Prostate gland (tissue), 2 donors: Measurements from ENCODE around the gene NTNG1. TPM values are rescaled to one million over a fixed set of nuclear protein-coding genes. Genes with fewer than 3 reads are reported as not detected.

Experiments
- DNase-seq: peaks from one replicate; pipeline ENCODE4 v3.0.0-alpha.2; 2019; ENCODE audit warnings: low spot score
- H3K27ac ChIP-seq, 2 donors: fragments of 200-600 bp; sonication (generic); 2 replicates each; pipeline ENCODE4 v1.5.1; 2017 to 2019
- H3K27me3 ChIP-seq: fragments of 200-600 bp; sonication (generic); replicated peaks from 2 replicates; pipeline ENCODE4 v1.5.1; 2019; ENCODE audit not compliant: insufficient read depth
- H3K36me3 ChIP-seq, 2 donors: fragments of 200-600 bp; sonication (generic); 1 replicate in 1 of 2; 2 replicates in 1 of 2; pipeline versions ENCODE4 v1.5.1 to v1.8.1; 2017 to 2019
- H3K4me1 ChIP-seq: fragments of 200-600 bp; sonication (generic); replicated peaks from 2 replicates; pipeline ENCODE4 v1.5.1; 2019
- H3K4me3 ChIP-seq, 2 donors: fragments of 200-600 bp; sonication (generic); 2 replicates each; pipeline ENCODE4 v1.5.1; 2017 to 2019
- H3K9me3 ChIP-seq: fragments of 200-600 bp; sonication (generic); 2 replicates; pipeline ENCODE4 v1.5.1; 2017
- POLR2A ChIP-seq: fragments of 450-650 bp; IDR thresholded peaks from one replicate; pipeline ENCODE4 v1.6.1; 2016; ENCODE audit warnings: antibody characterized with exemption, mild to moderate bottlenecking
- POLR2AphosphoS5 ChIP-seq: sonication (generic); formaldehyde crosslinking; IDR thresholded peaks from one replicate; pipeline ENCODE4 v1.6.1; 2017; ENCODE audit warnings: antibody characterized with exemption
- WGBS: methylation state at CpG from one replicate; pipeline ENCODE4 v1.1.5; 2018; 5-methylcytosine and 5-hydroxymethylcytosine counted together
- intact Hi-C: fragments of 100-400 bp; cut with DNase I; formaldehyde crosslinking; loops from one replicate; pipeline ENCODE4 v1.14.2; 2022
- total RNA-seq, 2 donors: library from RNA; depleted of rRNA; stranded (reverse); fragments of >200 nt; gene quantifications; one replicate each; pipeline ENCODE4 v1.1.0, GENCODE V29; 2016
- TF ChIP-seq, protein P1 (sequence below), 4 experiments: fragments of 200-600 bp in 2 of 4; fragments of 450-650 bp in 2 of 4; sonication (generic) in 2 of 4; IDR thresholded peaks; 1 replicate in 3 of 4; 2 replicates in 1 of 4; pipeline ENCODE4 v1.5.1; 2016 to 2019; ENCODE audit warnings: antibody characterized with exemption in 4 of 4, mild to moderate bottlenecking in 2 of 4, moderate library complexity in 2 of 4

NTNG1 gene
- total RNA-seq, 2 donors from 2014 or later: 2.6 to 5.1 TPM

DNA sequence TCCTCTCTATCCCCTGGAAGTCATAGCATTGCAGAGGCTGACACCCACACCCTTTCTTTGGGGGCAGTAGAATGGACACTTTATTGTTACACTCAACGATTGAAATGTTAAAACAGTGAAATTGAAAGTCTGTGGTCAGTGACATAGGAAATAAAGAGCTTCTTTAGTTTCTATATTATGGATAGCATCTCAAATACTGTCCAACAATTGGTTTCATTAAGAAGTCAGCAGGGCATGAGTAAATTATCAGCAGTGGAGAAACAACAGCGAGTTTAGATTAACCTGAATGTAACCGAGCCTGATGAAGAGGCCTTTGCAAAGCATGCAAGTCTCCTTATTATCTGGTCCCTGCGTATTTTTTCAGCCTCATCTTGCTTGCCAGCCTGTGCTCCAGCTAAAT is 350.7 kb downstream of the NTNG1 start:
- no peaks in the 10 kb centered on the region for H3K9me3 ChIP-seq
- no peak overlapping the region for H3K4me3 ChIP-seq
- DNase-seq: no peak
- no peak overlapping the region for H3K27ac ChIP-seq
- intact Hi-C loops: no loop called here
- no peaks in the 10 kb centered on the region for H3K36me3 ChIP-seq
- TF ChIP-seq POLR2AphosphoS5 (no peak), POLR2A (no peak)
- TF ChIP-seq, protein P1, sequence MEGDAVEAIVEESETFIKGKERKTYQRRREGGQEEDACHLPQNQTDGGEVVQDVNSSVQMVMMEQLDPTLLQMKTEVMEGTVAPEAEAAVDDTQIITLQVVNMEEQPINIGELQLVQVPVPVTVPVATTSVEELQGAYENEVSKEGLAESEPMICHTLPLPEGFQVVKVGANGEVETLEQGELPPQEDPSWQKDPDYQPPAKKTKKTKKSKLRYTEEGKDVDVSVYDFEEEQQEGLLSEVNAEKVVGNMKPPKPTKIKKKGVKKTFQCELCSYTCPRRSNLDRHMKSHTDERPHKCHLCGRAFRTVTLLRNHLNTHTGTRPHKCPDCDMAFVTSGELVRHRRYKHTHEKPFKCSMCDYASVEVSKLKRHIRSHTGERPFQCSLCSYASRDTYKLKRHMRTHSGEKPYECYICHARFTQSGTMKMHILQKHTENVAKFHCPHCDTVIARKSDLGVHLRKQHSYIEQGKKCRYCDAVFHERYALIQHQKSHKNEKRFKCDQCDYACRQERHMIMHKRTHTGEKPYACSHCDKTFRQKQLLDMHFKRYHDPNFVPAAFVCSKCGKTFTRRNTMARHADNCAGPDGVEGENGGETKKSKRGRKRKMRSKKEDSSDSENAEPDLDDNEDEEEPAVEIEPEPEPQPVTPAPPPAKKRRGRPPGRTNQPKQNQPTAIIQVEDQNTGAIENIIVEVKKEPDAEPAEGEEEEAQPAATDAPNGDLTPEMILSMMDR (IDR thresholded peaks at IDR 0.05): no peak
- WGBS: 92% methylated on average over 4 of the region's 4 CpGs
- H3K27me3 ChIP-seq: no peaks in the 10 kb centered on the region
- H3K4me1 ChIP-seq: no peaks in the 10 kb centered on the region

DNA sequence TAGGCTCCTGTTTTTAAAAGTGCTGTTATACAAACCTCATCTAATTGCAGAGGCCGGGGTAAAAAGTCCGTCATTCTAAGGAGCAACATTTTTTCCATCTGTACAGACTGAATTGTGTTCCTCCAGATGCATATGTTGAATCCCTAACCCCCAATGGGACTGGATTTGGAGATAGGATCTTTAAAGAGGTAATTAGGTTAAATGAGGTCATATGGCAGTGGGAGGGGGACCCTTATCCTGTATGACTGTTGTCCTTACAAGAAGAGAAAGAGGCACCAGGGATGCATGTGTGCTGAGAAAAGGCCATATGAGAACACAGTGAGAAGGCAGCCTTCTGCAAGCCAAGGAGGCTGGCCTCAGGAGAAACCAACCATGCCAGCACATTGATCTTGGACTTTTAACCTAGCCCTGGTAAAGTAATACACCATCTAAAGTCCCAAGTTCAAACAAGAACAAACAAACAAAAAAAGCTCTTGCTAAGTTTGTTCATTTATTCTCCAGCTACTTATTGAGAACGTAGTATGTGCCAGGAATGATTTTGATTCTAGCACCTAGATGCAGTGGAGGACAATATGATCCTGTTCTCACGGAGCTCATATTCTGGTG is 352.4 kb downstream of the NTNG1 start:
- Histone ChIP-seq H3K4me3 (no peak overlapping the region), H3K36me3 (no peaks in the 10 kb centered on the region), H3K4me1 (no peaks in the 10 kb centered on the region), H3K9me3 (no peaks in the 10 kb centered on the region), H3K27ac (no peak overlapping the region), H3K27me3 (no peaks in the 10 kb centered on the region)
- intact Hi-C loops: no loop called here
- WGBS: 94% methylated on average over 4 of the region's 4 CpGs
- no peak for DNase-seq
- TF ChIP-seq, protein P1 (IDR thresholded peaks at IDR 0.05): no peak
- no peak for TF ChIP-seq POLR2A
- no peak for TF ChIP-seq POLR2AphosphoS5

DNA sequence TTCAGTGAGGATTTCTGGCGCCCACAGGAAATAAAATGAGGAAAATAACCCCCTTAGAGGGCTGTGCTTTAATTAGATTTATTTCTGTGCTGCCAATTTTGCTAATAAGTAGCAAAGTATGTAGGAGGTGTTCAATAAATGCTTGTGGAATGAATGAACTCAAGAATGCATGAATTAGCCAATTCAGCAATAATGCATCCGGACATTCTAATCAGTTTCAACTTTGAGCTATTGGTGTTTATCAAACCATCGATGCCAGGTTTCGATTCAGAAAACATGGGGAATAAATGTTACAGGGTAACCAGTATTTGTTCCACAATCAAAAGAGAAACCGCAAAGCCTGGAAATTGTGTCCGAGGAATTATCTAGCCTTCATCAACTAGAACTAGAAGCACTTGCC is 353.2 kb downstream of the NTNG1 start:
- no peaks in the 10 kb centered on the region for H3K4me1 ChIP-seq
- no peaks in the 10 kb centered on the region for H3K36me3 ChIP-seq
- TF ChIP-seq POLR2AphosphoS5 (no peak), POLR2A (no peak)
- no peak overlapping the region for H3K27ac ChIP-seq
- DNase-seq: no peak
- H3K27me3 ChIP-seq: no peaks in the 10 kb centered on the region
- H3K4me3 ChIP-seq: no peak overlapping the region
- intact Hi-C loops: no loop called here
- H3K9me3 ChIP-seq: no peaks in the 10 kb centered on the region
- WGBS: 93% methylated on average over 6 of the region's 6 CpGs

DNA sequence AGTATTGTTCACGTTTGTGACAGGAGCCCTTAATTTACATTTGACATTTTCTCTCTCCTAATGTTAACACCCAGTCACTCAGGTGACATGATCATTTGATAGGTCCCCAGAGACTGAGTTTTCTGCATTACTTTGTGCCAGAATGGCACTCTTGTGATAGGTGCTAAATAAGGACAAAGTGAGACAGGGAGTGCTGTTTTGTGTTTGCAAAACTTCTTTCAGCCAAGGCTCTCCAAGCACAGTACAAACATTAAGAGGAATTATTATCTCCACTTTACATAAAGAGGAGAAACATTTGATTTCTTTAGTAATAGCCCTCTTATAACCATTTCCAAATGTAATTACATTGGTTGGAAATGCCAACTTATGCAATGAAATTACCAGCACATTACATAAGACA is 355.2 kb downstream of the NTNG1 start:
- Histone ChIP-seq H3K4me1 (no peaks in the 10 kb centered on the region), H3K36me3 (no peaks in the 10 kb centered on the region), H3K27me3 (no peaks in the 10 kb centered on the region), H3K27ac (no peak overlapping the region), H3K9me3 (no peaks in the 10 kb centered on the region), H3K4me3 (no peak overlapping the region)
- intact Hi-C loops: no loop called here
- DNase-seq: no peak
- TF ChIP-seq POLR2A (no peak), POLR2AphosphoS5 (no peak)
- TF ChIP-seq, protein P1 (IDR thresholded peaks at IDR 0.05): no peak
- 33% methylated on average over 1 of the region's 1 CpG for WGBS

DNA sequence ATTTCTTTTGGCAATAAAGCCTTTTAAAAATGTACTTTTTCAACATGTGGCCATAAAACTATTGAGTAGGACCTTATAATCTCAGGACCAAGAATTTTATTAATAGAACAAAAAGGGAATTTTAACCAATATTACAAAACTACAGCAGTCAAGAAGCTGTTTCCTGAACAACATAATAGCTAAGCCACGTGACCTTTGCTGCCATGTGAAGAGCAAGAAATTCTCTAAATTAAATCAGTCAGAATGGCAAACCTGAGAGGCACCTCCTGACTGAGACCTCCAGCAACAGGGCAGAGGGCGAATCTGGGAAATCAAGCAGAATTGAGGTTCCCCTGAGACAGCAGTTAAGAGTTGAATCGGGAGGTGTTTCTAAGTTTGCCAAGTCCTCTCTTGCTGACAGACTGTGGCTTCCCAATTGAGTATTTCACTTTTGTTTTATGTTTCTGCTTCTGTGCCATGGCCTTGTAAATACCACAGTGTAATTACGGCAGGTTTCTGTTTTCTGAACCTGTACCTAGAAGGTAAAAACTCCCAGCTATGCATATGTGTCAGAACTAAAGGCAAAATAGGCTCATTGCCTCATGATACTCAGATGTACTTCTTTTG is 358.4 kb downstream of the NTNG1 start:
- Histone ChIP-seq H3K9me3 (no peaks in the 10 kb centered on the region), H3K36me3 (no peaks in the 10 kb centered on the region), H3K27ac (no peak overlapping the region), H3K4me3 (no peak overlapping the region), H3K4me1 (no peaks in the 10 kb centered on the region), H3K27me3 (no peaks in the 10 kb centered on the region)
- intact Hi-C loops: no loop called here
- no peak for TF ChIP-seq POLR2AphosphoS5
- DNase-seq: no peak
- WGBS: 51% methylated on average over 4 of the region's 4 CpGs

DNA sequence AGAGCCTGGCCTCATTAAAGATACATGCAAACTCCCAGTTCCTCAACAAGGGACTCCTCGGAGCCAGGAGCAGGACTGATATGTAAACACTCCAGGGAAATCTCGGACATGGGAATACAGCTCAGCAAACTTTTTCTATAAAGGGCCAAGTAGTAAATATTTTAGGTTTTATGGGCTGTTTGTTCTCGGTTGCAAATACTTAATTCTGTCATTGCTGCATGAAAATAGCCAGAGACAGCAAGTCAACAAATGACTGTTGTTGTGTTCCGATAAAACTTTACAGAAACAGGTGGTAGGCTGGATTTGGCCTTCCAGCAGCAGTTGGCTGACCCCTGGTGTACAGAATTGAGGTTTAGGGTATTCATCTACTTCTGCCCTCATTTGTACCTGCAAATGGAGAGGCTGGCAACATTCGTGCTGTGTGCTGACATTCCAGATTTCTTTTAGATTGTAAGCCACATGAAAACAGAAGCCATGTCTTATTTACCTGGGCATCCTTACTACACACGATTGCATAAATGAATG is 360.3 kb downstream of the NTNG1 start:
- Histone ChIP-seq H3K36me3 (no peaks in the 10 kb centered on the region), H3K4me3 (no peak overlapping the region), H3K9me3 (no peaks in the 10 kb centered on the region), H3K27ac (no peak overlapping the region), H3K4me1 (no peaks in the 10 kb centered on the region), H3K27me3 (no peaks in the 10 kb centered on the region)
- no peak for DNase-seq
- TF ChIP-seq POLR2AphosphoS5: no peak
- no peak for TF ChIP-seq POLR2A
- TF ChIP-seq, protein P1 (IDR thresholded peaks at IDR 0.05): no peak
- intact Hi-C loops: loop anchor here (10.0 kb wide), 1 partner anchor 136 kb away; no protein-coding TSS in a partner anchor
- 33% methylated on average over 6 of the region's 6 CpGs for WGBS
